GM18858 (cell line): ENCODE data around the gene FAM184A.
"Not testable (repeated sequence)": the region's sequence is repeated elsewhere in the genome, so short reads cannot be mapped to it uniquely, and the experiment has no call there.

ENCODE experiments used
- ATAC-seq: cut with Tn5 transposase; IDR thresholded peaks from one replicate; pipeline ENCODE4 v1.9.1; 2021; ENCODE audit not compliant: unreplicated experiment

The FAM184A gene

DNA sequence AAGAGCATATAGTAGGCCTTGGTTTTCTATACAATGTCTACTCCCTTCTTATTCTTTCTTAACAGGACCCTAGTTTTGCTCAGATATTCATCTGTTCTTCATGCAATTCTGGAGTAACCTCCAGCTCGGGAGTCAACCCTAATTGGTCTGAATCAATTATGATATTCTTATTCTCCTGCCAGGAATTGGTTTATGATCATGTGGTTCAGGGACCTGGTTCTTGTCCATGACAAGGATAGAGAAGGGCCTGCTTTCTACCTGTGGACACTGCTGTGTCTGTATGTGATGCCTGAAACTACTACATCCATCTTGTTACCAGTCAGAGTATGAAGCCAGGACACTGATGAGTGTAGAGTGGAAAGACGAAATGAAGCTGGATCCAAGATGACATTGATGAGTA lies 24.4 kb upstream of the FAM184A start:
- ATAC-seq = no peak

DNA sequence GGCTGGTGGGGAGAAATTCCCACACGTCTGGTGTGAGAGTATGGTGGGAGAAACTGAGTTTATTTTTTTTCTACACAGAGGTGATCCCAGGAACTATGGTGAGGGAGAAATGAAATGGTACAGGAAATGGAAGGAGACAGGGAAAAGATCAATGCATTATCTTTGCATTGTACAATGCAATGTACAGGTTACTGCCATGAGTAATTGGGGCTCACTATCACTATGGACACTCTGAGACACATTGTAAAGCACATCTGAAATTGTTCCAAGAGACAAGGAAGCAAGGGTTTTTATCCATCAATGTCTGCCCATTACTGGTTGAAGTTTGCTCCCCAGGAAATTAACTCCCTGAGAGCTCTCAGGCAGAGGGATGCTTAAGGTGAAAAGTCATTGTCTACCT lies 21.7 kb upstream of the FAM184A start:
- ATAC-seq = no peak

DNA sequence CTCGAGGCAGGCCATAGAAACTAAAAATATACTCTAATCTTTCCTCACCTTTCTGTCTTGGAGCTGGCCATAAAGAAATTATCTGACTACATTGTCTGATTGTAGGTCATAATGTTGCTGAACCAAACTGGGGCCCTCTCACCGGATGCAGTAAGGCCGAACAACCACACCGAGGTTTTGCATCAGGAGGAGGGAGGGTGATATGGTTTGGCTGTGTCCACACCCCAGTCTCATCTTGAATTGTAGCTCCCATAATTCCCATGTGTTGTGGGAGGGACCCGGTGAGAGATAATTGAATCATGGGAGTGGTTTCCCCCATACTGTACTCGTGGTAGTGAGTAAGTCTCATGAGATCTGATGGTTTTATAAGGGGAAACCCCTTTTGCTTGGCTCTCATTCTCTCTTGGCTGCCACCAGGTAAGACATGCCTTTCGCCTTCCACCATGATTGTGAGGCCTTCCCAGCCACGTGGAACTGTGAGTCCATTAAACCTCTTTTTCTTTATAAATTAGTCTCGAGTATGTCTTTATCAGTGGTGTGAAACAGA lies 19.4 kb upstream of the FAM184A start:
- not testable (repeated sequence) for ATAC-seq

DNA sequence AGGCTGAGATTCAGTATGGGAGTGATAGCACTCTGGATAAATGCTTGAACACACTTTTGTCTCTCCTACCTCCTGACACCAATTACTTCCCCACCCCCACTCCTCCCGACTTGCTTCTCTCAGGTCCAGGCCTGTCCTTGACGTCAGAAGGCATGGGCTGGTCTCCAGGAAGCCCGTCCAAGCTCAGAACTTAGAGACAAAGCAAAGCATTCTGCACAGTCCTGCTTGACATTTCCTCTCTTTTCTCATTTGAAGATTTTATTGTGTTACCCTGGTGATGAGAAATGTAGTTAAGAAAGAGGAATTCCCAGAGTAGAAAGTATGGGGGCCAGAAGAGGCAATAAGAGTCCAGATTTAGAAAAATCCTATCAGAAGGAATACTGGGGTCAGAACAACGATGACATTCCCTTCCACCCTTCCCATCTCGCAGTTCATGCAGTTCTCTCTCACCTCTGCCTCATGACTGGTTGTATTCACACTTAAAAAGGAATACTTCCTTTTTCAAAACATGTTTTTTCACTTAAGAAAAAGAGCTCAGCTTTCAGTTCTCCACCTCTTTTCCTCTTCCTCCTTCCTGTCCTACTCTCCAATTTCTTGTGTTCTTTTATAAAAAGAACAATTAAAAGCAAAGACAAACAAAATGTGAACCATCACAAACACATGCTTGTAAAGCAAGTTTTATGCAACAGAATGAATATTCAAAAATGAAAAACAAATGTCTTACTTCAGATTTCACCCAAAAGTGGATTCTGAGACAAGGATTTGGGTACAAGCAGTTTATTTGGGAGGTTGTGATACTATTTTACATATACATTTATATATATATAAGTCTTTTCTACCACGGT lies 18.5 kb upstream of the FAM184A start:
- ATAC-seq = no peak

DNA sequence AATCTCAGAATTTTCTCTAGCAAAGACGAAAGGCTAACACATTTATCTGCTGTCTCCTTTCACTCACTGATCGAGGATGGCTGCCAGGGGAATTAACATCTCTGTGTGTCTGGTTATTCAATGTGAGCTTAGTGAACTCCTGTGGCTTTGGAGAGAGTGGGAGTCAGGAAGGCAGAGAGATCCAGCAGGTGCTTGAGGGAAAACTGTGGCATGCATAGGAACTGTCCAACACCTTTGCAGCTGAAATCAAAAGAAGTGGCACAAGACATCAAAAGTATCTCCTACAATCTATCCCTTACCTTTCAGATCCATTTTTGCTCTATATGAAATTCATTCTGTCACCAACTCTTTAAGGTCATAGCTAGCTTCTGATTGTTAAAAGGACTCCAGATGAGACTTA lies 11.8 kb upstream of the FAM184A start:
- no peak for ATAC-seq

DNA sequence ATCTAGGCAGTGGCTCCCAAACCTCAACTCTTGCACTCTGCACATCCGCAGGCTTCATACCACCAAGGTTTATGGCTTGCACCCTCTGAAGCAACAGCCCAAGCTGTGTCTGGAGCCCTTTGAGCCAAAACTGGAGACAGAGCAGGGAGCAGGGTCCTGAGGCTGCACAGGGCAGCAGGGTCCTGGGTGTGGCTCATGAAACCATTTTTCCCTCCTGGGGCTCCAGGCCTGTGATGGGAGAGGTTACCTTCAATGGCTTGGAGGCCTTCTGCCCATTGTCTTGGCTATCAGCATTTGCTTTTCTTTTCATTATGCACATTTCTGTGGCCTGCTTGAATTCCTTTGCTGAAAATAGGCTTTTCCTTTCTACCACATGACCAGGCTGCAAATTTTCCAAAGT lies 6.3 kb upstream of the FAM184A start:
- ATAC-seq = no peak

DNA sequence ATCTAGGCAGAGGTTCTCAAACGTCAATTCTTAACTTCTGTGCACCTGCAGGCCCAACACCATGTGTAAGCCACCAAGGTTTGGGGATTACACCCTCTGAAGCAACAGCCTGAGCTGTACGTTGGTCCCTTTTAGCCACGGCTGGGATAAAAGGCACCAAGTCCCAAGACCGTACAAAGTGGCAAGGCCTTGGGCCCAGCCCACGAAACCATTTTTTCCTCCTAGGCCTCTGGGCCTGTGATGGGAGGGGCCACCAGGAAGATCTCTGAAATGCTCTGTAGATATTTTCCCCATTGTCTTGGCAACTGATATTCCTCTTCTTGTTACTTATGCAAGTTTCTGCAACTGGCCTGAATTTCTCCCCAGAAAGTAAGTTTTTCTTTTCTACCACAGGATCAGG lies 4.5 kb upstream of the FAM184A start:
- ATAC-seq = no peak

DNA sequence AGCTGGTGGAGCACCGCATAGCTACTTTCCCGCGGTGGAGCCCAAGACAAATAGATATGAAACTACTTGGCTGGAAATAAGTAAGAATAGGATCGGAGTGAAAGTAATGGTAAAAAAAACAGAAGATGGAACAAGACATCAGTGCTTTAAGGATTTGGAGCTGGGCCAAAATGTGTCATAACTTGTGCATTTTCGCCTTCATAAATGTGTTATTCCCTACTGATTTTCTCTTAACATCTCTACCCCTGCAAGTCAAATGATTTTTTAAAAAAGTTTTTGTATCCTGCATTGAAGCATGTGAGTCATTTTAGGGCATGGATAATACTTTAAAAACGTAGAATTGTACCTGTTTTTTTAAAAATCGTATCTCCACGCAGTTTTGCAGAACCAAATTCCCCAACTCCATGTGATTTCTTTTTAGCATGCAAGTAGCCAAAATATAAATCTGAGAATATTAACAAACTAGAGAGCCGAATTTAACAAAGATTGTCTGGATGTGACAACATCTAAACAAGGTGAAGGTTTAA lies 882 bp upstream of the FAM184A start:
- ATAC-seq = no peak

DNA sequence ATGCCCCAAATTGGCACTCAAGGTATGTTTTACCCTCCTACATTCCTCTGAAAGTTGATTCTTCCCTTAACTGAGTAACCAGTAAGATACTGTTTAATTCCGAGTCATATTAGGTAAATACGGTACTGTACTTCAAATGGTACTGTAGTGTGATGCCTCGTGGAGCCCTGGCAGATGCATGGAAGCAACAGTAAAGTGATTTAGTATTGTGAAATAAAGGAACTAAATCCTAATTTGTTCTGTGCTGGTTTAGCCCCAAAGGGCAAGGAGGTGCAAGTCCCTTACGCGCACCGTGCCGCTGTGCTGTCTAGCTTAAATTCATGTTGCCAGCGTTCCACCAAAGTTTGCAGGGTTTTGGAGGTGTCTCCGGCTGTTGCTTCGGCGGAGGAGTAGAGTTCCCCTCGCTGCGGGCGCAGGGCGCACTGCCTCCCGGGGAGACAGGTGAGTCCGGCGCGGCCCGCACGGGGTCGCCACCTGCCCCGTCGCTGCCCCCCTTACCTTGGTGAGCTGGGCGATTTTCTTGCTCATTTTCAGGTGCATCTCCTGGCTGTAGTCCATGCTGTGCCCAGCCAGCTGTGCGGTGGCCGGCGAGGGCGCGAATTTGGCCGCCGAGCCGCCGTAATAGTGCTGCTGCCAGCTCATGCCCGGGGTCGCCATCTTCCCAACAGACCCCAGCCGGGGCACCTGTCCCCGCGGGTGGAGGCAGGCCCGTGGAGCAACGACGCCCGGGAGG lies 655 bp downstream of the FAM184A start:
- ATAC-seq = peak; percentile 29

DNA sequence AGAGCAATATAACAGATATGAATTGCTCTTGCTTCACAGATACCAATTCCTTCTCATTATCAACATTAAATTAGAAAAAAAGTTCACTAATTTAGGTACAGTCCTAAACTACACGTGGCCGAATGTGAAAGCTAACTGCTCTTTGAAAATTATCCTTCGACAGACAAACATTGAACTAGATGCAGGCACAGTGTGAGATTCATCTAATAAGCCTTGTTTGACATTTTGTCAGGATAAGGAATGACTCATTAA lies 1.1 kb downstream of the FAM184A start:
- no peak for ATAC-seq

DNA sequence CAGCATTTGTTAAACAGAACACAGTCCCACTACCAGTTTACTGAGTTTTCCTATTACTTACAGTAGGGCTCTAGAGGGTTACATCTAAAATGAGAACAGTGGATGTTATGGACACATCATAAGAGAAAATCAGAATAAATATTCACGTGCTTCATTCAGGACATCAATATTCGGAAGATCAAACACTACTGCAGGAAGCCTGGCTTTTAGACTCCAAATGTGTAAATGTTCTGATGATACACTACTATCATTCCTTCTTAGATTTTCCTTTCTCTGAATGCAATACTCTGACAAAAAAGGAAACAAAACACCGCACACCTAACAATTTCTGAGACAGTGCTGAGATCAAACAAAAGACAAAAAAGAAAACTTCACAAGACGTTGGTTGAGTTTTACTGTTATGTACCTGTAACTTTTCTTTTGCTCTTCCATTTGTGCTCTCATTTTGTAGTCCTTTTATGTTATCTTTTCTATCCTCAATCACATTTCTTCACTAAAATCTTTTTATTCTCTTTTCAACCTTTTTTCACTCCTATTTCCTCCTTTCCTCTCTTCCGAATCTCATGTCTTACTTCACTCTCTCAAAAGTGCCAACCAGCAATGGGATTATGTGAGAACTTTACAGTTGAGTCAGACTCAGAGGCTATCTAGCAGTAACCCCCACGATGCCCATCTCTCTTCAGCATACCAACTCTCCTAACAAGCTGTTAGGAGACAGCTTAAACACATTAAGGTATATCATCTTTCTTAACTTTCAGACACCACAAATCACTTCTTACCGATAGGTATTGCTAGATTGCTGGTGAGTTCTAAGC lies 1.7 kb downstream of the FAM184A start:
- ATAC-seq = no peak

DNA sequence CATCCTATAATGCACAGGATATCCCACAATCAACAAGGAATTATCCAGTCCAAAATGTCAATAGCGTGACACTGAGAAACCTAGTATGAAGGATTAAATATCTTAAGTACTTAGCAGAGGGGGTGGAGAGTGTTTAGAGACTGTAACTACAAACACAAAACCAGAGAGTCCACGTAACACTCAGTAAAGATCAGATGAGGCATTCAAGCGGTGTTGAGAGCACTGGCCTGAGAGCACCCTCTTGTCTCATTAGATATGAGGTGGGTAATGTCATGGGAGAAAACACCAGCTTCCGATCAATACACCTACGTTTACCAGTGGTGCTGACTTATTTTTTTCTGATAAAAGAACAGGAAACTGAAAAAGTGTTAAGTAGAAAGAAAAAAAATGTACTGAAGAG lies 2.3 kb downstream of the FAM184A start:
- ATAC-seq = no peak

DNA sequence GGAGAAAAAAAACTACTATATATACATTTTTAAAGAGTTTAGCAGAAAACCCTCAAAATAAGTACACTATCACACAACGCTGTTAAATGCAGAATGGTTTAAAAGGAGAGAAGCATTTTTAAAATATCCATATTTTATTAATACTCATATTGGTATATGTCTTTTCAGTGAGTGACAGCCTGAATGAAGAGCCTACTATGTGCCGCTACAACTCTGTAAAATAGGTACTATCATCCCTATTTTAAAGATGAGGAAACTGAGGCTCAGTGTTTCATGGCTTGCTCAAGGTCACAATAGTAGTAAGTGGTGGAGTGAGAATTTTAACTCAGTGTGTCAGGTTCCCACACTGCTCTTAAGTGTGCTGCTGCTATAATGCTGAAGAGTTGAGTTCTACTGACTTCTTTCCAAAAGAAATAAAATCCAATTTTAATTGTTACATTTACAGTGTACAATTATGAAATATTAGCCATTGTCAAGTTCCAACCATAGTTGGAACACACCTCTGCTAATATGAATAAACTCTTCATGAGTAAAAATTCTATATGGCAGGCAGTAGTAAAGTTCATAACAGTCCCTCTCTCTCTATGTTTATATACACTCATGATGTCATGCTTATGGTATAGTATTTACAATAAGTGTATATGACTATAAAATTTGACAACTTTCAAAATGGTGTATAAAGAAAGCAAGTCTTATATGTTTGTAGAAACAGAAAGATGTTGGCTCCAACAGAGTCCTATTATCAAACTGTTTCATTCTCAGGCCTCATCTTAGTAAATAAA lies 3.1 kb downstream of the FAM184A start:
- no peak for ATAC-seq

DNA sequence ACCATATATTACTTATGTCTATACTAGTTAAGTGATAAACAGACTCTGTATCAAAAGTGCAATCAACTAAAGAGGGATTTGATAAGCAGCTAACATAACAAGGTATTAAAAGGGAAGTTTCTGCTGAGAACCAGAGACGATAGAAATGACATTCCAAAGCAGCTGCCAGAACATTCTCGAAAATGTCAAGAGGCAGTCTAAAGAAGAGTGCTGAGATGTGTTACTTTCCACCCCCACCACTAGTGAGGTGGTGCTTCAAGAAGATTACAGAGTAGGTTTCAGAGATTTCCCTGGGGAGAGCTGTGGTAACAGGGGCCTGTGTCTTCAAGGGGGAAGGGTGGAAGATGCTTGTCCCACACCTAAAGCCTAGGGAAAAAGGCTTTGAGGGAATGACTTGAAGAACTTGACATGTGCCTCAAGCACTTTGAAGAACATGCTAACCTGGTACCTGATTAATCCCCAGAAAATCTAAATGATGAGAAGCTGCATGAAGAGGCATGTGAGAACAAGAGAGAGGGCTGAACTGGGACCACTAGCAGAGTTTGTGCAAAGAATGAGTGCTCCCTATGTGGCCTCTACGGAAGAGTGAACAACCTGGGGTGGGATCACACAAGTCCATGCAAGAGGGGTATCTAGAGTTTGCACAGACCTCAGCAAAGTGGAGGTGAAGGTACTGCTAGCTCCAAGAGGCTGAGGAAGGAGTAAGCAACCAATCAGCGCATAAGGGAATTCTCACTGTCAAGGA lies 5.0 kb downstream of the FAM184A start:
- no peak for ATAC-seq

DNA sequence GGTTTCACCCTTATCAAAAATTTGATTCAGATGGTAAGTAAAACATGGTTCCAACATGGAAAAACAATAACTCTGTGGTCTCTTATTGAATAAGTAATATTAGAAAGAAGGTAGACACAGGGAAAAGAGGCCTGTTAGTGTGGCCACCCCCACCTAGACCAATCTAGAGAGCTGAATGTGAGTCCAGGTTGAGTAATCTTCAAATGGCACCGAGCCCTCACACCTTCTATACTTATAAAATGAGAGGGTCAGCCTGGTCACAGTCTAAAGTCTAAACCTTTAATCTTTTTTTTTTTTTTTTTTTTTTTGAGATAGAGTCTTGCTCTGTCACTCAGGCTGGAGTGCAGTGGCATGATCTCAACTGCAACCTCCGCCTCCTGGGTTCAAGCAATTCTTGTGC lies 6.9 kb downstream of the FAM184A start:
- ATAC-seq = no peak

DNA sequence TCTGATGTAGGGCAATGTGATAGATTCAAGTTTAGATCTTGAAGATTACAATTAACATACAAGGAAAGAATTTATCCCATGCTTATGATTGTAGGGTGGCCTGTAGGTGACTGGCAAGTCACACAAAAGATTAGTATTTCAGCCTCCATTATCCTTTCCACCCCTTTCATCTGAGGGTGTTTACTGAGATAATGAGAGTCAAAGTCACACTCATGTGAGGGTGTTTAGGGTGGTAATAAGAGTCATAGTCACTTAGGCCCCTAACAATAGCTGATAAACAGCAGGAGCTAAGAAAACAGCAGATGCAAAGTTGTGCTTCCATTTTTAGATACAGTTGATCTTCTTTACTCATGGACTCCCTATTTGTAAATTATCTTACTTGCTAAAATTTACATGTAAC lies 11.4 kb downstream of the FAM184A start:
- no peak for ATAC-seq

DNA sequence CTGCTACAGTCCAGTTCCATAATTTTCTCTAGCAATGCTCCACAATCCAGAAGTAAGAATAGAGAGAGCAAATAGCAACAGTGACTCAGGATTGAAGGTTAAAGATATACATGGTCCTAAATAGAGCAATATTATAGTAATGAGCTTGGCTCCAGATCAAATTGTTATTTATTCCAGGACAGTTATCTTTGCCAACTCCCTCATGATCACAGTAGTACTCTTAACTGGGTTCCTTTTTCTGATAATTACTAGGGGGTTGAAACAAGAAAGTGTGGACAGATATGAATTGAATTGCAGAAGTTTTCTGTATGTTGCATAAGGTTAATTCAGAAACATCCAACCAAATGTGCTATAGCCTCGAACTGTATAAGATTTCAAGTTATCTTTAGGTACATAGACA lies 11.9 kb downstream of the FAM184A start:
- ATAC-seq = no peak

DNA sequence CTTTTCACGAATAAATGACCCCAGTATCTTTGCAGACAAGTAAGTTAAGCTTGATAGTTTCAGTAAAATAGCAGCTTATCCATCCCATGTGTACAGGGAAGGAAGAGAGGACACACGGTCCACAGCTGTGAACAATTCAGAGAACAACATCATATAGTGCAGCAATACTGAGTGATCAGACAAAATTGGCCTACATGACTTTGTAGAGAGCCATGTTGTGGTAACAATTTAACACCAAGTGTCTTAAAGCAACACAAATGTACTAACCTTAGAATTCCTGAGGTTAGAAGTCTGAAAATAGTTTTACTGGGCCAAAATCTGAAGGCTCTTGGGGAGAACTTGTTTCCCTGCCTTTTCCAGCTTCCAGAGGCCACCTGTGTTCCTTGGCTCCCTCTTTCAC lies 12.5 kb downstream of the FAM184A start:
- no peak for ATAC-seq

DNA sequence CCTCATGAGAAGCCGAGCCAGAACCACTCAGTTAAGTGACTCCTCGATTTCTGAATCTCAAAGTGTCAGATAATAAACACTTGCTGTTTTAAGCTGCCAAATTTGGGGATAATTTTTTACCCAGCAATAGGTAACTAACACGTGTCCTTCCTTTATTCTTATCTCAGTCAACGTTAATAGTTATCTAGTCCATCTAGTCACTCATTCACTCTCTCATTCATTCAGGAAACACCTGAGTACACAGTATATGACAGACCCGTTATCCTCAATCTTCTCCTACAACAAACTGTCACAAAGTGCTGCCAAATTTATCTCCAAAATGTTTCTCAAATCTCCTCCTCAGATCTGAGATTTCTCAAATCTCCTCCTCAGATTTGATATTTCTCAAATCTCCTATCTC lies 13.1 kb downstream of the FAM184A start:
- ATAC-seq = no peak

DNA sequence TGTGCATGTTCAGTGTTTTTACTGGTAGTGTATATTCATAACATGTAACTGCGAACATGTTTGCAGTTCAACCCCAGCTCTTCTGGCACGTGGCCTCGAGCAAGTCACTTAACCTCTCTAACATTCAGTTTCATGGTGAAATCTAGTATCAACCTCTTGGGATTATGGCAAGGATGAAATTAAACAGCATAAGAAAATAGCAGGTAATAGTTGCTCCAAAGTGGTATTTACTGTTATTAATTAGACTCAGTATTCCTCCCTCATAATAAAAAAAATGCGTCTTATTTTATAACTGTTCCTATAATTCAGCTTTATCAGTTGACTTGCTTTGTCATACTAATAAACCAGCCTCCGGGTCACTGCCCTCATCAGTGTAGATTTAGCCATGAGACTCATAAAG lies 15.0 kb downstream of the FAM184A start:
- no peak for ATAC-seq
